Putamen (tissue), 1 donor: ENCODE results near the gene HOXC5.
"Not testable (repeated sequence)": the region's sequence is repeated elsewhere in the genome, so short reads cannot be mapped to it uniquely, and the experiment has no call there.

ENCODE experiments used
- DNase-seq: peaks from one replicate; pipeline ENCODE4 v3.0.0-alpha.2; 2016; ENCODE audit warnings: low spot score

The HOXC5 gene

GRCh38 chr12:54033980-54034784 lies 1.3 kb downstream of the HOXC5 start:
- DNase-seq: no peak

GRCh38 chr12:54034785-54035310 lies 2.0 kb downstream of the HOXC5 start:
- DNase-seq: no peak

GRCh38 chr12:54035568-54036264 lies 2.9 kb downstream of the HOXC5 start:
- no peak for DNase-seq

GRCh38 chr12:54036620-54037359 lies 3.9 kb downstream of the HOXC5 start:
- DNase-seq: no peak

- no peak for DNase-seq
These were observed 4.8 kb downstream of the HOXC5 start for GRCh38 chr12:54037360-54038283.

GRCh38 chr12:54038284-54038870 lies 5.5 kb downstream of the HOXC5 start:
- DNase-seq: no peak

- DNase-seq: no peak
These were observed 6.1 kb downstream of the HOXC5 start for GRCh38 chr12:54038871-54039414.

- no peak for DNase-seq
These were observed 6.7 kb downstream of the HOXC5 start for GRCh38 chr12:54039417-54040147.

GRCh38 chr12:54040148-54040494 lies 7.3 kb downstream of the HOXC5 start:
- no peak for DNase-seq

- DNase-seq: no peak
These were observed 7.8 kb downstream of the HOXC5 start for GRCh38 chr12:54040648-54041047.

- DNase-seq: no peak
These were observed 8.3 kb downstream of the HOXC5 start for GRCh38 chr12:54041097-54041690.

- DNase-seq: not testable (repeated sequence)
These were observed 9.2 kb downstream of the HOXC5 start for GRCh38 chr12:54042033-54042432.

- DNase-seq: no peak
These were observed 10.4 kb downstream of the HOXC5 start for GRCh38 chr12:54042970-54043853.

- DNase-seq: no peak
These were observed 11.7 kb downstream of the HOXC5 start for GRCh38 chr12:54044425-54045103.

GRCh38 chr12:54045401-54045800 lies 12.6 kb downstream of the HOXC5 start:
- no peak for DNase-seq

GRCh38 chr12:54045868-54046521 lies 13.1 kb downstream of the HOXC5 start:
- DNase-seq: no peak

GRCh38 chr12:54046809-54047159 lies 13.9 kb downstream of the HOXC5 start:
- DNase-seq: no peak
